Medulla oblongata (tissue), 1 donor: Measurements from ENCODE around the gene RASGRF2.
"Not testable (repeated sequence)": the region's sequence is repeated elsewhere in the genome, so short reads cannot be mapped to it uniquely, and the experiment has no call there.

Experiments used
- DNase-seq: peaks from one replicate; pipeline ENCODE4 v3.0.0-alpha.2; 2015; ENCODE audit errors: extremely low spot score

The RASGRF2 gene

DNA sequence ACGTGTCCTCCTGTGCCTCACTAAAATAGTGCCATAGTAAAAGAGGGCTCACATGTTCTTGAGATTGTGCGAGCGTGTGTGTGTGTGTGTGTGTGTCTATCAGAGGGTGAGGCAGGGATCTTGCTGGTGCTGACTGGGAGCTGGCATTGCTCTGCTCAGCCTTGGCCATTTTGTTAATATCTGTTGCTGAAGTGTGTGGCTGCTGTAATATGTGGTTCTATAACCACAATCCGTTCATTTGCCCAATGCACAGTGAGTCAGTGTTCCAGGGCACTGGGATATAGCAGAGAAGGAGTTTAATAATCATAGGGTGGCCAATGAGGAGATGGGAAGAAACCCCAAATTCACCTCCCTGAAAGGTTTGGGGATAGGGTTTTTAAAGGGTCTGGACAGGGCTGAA, 61.3 kb downstream of the RASGRF2 start:
- no peak for DNase-seq

DNA sequence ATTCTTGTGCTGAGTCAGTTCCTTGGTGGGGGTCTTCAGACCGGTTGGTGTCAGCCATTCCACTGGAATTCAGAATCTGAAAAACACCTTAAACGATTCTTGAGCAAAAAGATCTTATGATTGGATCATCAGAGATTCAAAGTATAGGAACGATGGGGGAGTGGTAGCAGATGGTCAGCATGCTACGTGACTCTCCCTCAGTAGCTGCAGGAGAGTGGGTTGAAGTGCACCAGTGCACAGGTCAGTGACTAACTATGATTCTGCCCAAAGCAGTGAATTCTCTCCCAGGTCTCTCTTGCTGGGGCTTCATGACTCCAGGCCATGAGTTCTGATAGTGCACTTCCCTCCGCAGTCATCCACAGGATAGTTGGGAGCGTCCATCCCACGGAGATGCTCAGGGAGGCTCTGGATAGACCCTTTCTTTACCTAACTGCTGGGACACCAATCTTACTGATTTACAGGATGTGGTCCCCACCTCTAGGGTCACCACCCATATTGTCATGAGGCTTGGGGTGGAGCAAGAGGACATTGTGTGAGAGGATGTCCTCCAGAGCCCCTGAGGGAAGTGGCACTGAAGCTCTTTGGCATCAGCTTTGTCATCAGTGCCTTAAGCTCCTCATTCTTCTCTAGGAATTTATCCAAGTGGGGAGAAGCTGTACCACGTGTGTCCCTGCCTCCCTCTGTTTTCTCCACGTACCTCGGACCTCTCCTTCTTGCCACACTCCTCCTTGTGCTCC, 62.0 kb downstream of the RASGRF2 start:
- no peak for DNase-seq

DNA sequence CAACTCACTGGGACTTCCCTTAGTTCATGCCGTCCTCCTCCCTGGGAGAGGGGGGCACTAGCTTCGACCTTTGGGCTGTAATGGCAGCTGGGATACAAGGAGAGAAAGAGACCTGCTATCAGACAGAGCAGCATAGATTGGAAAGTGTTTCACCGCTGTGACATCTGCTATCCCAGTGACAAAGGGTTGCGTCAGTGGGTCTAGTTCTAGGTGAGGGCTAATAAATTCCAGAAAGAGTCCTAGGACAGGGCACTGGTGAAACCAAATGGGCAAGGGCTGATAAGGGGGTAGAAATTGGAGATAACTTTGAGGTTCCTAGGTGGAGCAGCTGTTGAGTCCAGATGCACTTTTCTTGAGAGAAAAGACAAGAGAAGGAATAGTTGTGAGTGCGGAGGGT, 62.5 kb downstream of the RASGRF2 start:
- DNase-seq = no peak

DNA sequence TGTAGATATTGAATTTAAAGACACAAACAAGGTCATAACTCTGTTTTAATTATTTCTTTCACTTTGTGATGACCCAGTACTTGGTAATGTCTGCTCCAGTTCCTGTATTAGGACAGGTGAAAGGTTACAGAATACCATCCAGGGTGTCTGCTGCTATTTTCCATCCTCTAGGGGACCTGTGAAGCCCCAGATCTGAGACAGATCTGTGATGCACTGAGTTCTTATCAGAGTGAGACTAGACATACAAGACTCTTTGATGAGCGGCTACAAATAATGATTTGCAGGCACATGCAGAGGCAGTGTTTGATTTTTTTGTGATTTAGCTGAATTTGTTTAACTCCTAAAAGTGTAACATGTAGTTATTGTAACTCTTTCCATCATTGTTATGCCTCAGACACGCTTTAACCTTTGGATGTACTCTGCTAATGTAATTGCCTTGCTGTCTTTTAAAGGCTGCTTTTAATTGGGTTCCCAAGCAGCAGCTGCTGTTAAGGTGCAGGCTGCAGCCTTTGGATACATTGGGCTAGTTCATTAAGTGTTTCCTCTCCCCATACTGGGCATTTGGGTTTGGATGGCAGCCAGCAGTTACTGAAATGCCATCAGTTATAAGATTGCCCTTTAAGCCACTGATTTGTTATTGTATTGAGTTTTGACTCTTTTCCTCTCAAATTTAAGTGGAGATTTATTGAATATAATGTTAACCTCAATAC, 63.3 kb downstream of the RASGRF2 start:
- no peak for DNase-seq

DNA sequence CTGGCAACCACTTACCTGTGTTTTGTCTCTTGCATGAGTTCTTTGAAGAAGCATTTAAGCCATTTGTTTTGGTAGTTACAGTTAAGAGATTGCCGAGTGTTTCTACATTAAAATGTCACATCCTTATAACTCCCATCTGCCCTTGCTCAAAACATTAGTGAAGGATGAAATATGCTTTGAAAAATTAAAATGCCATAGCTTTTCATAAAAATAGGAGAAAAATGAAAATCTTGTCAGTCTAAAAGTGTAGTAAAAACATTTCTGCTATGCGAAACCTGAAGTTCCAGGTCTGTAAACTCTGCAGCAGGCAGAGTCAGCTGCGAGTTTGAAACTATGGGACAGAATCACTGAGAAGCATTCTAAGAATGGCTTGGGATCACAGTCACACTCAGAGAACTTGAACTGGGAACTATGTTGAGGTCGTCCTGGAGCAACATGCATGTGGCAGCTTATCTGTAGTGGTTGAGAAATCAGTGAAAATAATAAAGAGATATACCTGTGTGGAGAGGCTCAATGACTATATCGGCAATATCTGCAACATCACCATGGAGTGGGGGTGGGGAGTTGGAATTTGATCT, 67.4 kb downstream of the RASGRF2 start:
- no peak for DNase-seq

DNA sequence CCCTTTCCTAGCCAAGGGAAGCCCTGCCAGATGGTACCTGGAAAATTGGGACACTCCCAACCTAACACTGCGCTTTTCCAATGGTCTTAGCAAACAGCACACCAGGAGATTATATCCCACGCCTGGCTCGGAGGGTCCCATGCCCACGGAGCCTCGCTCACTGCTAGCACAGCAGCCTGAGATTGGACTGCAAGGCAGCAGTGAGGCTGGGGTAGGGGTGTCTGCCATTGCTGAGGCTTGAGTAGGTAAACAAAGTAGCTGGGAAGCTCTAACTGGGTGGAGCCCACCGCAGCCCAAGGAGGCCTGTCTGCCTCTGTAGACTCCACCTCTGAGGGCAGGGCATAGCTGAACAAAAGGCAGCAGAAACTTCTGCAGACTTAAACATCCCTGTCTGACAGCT, 68.7 kb downstream of the RASGRF2 start:
- not testable (repeated sequence) for DNase-seq

DNA sequence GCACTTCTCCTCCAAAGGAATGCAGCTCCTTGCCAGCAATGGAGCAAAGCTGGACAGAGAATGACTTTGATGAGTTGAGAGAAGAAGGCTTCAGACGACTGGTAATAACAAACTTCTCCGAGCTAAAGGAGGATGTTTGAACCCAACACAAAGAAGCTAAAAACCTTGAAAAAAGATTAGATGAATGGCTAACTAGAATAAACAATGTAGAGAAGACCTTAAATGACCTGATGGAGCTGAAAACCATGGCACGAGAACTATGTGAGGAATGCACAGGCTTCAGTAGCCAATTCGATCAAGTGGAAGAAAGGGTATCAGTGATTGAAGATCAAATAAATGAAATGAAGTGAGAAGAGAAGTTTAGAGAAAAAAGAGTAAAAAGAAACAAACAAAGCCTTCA, 69.6 kb downstream of the RASGRF2 start:
- DNase-seq = not testable (repeated sequence)

DNA sequence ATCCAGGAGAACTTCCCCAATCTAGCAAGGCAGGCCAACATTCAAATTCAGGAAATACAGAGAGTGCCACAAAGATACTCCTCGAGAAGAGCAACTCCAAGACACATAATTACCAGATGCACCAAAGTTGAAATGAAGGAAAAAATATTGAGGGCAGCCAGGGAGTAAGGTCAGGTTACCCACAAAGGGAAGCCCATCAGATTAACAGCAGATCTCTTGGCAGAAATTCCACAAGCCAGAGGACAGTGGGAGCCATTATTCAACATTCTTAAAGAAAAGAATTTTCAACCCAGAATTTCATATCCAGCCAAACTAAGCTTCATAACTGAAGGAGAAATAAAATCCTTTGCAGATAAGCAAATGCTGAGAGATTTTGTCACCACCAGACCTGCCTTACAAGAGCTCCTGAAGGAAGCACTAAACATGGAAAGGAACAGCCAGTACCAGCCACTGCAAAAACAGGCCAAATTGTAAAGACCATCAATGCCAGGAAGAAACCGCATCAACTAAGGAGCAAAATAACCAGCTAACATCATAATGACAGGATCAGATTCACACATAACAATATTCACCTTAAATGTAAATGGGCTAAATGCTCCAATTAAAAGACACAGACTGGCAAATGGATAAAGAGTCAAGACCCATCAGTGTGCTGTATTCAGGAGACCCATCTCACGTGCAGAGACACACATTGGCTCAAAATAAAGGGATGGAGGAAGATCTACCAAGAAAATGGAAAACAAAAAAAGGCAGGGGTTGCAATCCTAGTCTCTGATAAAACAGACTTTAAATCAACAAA, 70.3 kb downstream of the RASGRF2 start:
- not testable (repeated sequence) for DNase-seq

DNA sequence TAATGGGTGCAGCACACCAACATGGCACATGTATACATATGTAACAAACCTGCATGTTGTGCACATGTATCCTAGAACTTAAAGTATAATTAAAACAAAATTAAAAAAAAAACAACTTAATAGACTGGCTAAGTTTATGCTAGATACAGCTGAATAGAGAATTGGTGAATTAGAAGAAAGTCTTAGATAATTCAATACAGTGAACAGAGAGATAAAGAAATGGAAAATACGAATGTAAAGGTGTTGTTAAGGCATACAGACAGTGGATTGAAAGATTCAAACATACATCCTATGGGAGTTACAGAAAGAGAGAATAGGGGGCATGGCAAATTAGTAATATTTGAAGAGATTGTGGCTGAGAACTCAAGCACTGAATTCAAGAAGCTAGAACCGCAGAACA, 75.4 kb downstream of the RASGRF2 start:
- DNase-seq = no peak

DNA sequence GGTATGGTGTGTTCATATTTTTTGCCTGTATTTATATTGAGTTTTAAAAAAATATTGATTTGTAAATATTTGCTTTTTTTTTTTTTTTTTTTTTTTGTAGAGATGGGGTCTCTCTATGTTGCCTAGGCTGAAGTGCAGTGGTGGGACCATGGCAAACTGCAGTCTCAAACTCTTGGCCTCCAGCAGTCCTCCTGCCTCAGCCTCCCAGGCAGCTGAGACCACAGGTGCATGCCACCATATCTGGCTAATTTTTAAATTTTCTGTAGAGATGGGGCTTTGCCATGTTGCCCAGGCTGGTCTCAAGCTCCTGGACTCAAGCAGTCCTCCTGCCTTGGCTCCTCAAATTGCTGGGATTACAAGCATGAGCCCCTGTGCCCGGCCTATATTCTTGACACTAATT, 78.3 kb downstream of the RASGRF2 start:
- DNase-seq = no peak

DNA sequence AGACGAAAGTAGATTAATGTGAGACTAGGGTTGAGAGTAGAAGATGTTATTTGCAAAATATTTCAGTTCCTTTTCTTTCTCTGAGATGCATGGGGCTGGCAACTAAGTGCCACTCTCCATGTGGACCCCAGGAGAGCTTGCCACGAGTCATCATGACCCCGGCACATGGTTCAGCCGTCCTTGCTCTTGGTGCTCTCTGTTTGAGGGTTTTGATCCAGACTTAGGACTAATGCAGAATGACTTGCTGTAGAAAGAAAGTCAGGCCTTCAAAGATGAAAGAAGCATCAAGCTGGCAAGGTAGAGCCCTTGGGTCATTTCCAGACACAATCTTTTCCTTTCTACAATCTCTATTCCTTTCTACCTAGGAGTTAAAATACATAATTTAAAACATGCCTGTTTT, 84.7 kb downstream of the RASGRF2 start:
- no peak for DNase-seq

DNA sequence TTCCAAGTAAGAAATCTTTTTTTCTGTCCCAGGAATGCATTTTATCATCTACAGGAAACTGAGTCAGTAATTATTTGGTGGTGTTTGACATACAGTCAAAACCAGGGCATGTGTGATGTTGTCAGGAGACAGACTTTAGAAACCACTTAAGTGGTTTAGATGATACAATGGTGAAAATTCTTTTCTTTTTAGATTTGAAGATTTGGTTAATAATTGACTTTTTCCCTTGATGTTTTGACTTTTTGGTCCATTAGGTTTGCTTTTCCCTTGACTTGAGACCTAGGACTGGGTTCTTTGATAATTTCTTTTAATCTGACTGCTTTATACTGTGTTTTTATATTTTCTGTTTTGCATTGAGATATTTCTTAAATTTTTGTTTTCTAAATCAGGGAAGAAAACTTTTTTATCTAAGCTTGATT, 85.2 kb downstream of the RASGRF2 start:
- DNase-seq = no peak

DNA sequence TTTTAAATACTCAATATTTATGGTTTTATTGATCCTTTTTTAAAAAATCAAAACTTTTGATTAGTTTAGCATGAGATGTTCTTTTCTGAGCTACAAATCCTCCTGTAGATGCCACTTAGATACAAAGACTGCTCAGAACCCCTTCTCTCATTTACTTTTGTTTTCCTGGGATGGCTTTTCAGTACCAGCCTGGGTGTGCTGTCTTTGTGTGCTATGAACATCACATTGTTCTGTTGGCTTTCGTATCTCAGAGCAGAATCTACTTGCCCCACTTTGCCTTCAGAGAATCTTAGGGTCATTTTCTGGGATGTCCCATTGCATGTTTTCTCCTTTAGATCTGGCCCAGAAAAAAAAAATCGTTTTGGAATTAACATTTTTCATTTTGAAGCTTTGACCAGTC, 85.9 kb downstream of the RASGRF2 start:
- peak; percentile 82 for DNase-seq

DNA sequence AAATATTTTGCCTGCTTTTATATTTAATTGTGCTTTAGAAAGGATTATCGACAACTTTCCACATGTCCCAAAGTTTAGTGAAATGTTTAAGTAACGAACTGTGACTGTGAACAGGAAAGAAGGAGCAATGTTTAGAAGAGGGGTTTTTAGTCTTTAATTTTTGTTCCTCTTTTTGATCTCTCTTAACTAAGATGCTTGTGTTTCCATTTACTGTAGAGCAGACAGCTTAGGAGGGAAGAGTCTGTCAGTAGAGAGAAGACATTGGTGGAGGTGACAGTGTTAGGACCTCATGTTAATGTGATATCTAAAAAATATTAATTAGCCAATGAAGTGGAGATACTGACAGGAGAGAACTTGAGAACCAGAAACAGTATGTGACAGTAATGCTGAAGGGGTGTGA, 92.2 kb downstream of the RASGRF2 start:
- no peak for DNase-seq

DNA sequence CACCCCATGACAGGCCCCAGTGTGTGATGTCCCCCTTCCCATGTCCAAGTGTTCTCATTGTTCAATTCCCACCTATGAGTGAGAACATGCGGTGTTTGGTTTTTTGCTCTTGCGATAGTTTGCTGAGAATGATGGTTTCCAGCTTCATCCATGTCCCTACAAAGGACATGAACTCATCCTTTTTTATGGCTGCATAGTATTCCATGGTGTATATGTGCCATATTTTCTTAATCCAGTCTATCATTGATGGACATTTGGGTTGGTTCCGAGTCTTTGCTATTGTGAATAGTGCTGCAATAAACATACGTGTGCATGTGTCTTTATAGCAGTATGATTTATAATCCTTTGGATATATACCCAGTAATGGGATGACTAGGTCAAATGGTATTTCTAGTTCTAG, 93.1 kb downstream of the RASGRF2 start:
- DNase-seq = not testable (repeated sequence)

DNA sequence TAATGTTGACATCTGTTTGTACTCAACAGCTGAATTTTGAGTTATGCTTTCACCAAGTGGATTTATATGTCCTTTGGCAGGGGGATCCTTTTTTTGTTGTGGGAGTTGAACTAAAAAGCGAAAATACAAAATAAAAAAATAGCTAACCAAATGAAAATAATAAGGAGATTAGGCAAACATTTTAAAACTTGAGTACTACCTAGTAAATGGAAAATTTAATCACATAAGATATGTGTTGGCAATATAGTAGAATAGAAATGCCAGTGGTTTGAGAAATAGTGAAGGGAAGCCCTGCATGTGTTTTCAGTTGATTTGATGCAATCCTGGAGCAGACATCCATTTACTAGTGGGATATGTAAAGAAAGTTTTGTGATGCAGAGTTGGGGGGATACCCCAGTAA, 98.0 kb downstream of the RASGRF2 start:
- no peak for DNase-seq

DNA sequence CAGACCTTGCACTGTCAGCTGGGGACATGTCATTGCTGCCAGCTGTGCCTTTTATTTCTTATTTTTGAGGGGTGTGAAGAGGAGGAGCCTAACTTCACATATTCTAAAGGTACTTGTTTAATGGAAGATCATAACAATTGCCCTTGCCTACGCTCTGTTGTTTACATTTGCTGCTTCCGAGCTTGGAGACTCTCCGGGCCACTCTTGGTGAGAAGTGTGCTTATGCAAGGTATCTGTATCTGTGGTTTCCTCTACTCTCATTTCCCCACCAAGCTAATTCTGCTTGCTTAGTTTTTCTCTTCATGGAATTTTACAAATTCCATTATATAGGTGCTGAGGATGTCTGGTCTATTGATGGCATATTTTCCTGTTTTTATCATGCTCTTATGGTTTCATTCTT, 105.3 kb downstream of the RASGRF2 start:
- no peak for DNase-seq

DNA sequence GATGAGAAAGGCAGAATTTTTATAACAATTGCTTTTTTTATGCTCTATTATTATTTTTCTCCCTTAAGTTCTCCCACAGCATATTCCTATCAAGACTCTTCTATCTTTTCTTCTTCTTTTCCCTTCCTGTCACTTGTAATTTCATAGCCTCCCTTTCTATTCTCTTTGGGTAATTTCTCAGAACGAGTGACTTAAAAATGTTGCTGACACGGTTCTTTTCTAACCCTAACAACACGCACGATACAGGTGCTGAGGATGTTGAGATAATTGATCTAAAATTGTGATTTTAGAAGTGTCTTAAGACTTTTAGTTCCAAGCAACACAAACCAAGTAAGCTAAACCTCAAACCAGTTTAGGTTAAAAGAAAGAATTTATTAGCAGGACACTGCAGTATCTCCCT, 105.9 kb downstream of the RASGRF2 start:
- no peak for DNase-seq

DNA sequence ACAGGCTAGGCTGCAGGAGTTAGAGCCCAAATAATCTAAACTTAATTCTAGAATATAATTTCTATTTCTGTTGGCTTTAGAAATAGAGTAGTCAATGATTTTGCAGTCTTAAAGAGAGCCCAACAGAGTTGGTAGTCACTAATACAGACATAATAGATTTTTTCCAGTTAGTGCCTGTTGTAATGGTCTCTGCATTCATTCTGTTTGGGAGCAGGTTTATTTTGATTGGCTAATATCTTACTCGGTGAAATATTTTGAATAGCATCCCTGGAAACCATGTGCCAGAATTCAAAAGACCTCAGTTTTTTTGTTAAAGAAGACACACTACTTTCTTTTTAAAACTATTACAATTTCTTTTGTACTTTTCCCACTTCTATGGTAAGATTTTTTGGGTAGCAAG, 107.2 kb downstream of the RASGRF2 start:
- no peak for DNase-seq

DNA sequence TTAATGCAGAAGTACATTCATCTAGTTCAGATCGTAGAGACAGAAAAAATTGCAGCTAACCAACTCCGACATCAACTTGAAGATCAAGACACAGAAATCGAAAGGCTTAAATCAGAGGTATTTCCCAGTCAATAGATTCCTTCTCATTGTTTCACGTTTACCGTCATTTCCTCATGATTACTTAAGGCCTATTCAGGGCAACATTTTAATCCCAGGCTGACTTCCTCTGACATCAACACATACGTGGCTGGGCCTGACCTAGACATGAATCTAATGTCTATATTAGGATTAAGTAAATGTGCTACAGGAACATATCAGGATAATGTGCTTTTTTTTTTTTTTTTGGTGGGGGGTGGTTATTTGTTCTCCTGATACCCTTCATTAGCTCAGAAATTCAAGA, 107.9 kb downstream of the RASGRF2 start:
- no peak for DNase-seq

DNA sequence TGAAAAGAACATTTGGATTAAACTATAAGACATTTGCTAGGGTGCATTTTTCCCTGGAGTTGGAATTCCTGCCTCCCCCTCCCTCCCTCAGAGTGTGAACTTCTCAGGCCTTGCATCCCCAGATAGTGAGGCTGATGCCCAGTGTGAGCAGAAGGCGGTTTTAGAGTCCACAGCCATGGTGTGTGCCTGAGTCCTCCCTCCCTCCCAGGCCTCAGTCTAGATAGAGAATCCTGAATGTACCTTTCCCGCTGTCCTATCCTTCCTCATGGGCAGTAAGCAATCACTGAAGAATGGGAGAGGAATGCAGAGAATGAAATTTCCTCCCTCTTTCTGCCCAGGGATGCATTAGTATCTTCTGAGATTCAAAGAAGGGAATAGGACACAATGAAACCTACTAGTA, 108.5 kb downstream of the RASGRF2 start:
- DNase-seq = no peak

DNA sequence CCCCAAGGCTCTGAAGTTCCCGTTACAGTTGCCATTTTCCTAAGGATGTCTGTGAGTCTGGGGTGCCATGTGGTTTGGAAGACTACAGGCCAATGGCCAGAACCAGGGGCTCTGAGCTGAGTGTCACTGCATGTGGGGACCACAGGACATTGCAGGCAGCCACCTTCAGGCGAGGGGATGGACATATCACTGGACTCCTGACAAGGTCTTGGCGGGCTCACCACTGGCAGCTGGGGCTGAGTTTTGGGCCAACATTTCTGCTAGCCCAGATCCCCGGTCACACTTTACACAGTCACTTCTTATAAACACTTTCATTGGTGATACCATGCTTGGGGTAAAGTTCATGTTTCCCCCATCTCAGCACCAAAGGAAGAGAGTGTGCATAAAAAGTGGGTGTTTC, 109.8 kb downstream of the RASGRF2 start:
- no peak for DNase-seq
